Mesenchymal stem cell (in vitro differentiated cells and primary cell): ENCODE measurements around the gene MYO5B.
"Not testable (repeated sequence)": the region's sequence is repeated elsewhere in the genome, so short reads cannot be mapped to it uniquely, and the experiment has no call there.

Experiments used
- DNase-seq: peaks from one replicate; pipeline ENCODE4 v3.0.0-alpha.2; 2013
- H2AFZ ChIP-seq: one replicate; pipeline ENCODE4 v1.6.1; 2013; ENCODE audit warnings: low read depth, mild to moderate bottlenecking, control low read depth, inconsistent platforms, low read length, moderate library complexity
- H2AK5ac ChIP-seq: 2 replicates; pipeline ENCODE4 v1.6.1; 2013; ENCODE audit warnings: low read length, moderate library complexity, mild to moderate bottlenecking, inconsistent platforms; ENCODE audit not compliant: severe bottlenecking
- H2BK120ac ChIP-seq: one replicate; pipeline ENCODE4 v1.6.1; 2013; ENCODE audit warnings: low read depth, mild to moderate bottlenecking, inconsistent platforms, low read length, moderate library complexity
- H2BK12ac ChIP-seq, 2 experiments: one replicate each; pipeline ENCODE4 v1.6.1; 2013; ENCODE audit warnings: inconsistent platforms in 2 of 2, low read length in 2 of 2, mild to moderate bottlenecking in 2 of 2, moderate library complexity in 2 of 2, control low read depth in 1 of 2
- H2BK15ac ChIP-seq: one replicate; pipeline ENCODE4 v1.6.1; 2013; ENCODE audit warnings: mild to moderate bottlenecking, low read depth, inconsistent platforms; ENCODE audit not compliant: poor library complexity, severe bottlenecking
- H2BK5ac ChIP-seq: 2 replicates; pipeline ENCODE4 v1.6.1; 2013; ENCODE audit warnings: low read depth, mild to moderate bottlenecking, low read length, control low read depth, inconsistent platforms; ENCODE audit not compliant: poor library complexity, severe bottlenecking
- H3K14ac ChIP-seq, 2 experiments: one replicate each; pipeline ENCODE4 v1.6.1; 2013; ENCODE audit warnings: inconsistent platforms in 2 of 2, low read length in 2 of 2, control low read depth in 1 of 2, mild to moderate bottlenecking in 1 of 2, moderate library complexity in 1 of 2
- H3K18ac ChIP-seq, 2 experiments: one replicate each; pipeline ENCODE4 v1.6.1; 2013; ENCODE audit warnings: inconsistent platforms in 2 of 2, low read length in 2 of 2, control low read depth in 1 of 2, low read depth in 1 of 2, mild to moderate bottlenecking in 1 of 2
- H3K23ac ChIP-seq, 2 experiments: one replicate each; pipeline ENCODE4 v1.6.1; 2013; ENCODE audit warnings: inconsistent platforms in 2 of 2, low read length in 2 of 2, mild to moderate bottlenecking in 2 of 2, moderate library complexity in 2 of 2, control low read depth in 1 of 2
- H3K27ac ChIP-seq: 2 replicates; pipeline ENCODE4 v1.5.1; 2013; ENCODE audit warnings: mild to moderate bottlenecking, moderate library complexity, low read length, control low read depth, inconsistent platforms; ENCODE audit not compliant: poor library complexity, severe bottlenecking
- H3K27me3 ChIP-seq, 2 experiments: 2 replicates each; pipeline versions ENCODE4 v1.6.1 to v1.7.0; 2013; ENCODE audit warnings: low read length in 2 of 2, mild to moderate bottlenecking in 2 of 2, moderate library complexity in 2 of 2, control low read depth in 1 of 2, inconsistent platforms in 1 of 2; ENCODE audit not compliant: control insufficient read depth in 1 of 2, insufficient read depth in 1 of 2
- H3K36me3 ChIP-seq, 2 experiments: 2 replicates each; pipeline versions ENCODE4 v1.6.1 to v1.7.0; 2013; ENCODE audit warnings: low read length in 2 of 2, control low read depth in 1 of 2, inconsistent platforms in 1 of 2, low read depth in 1 of 2, mild to moderate bottlenecking in 1 of 2; ENCODE audit not compliant: insufficient read depth in 2 of 2, control insufficient read depth in 1 of 2
- H3K4ac ChIP-seq, 2 experiments: one replicate each; pipeline ENCODE4 v1.6.1; 2013; ENCODE audit warnings: inconsistent platforms in 2 of 2, low read length in 2 of 2, mild to moderate bottlenecking in 2 of 2, moderate library complexity in 2 of 2, control low read depth in 1 of 2, low read depth in 1 of 2
- H3K4me1 ChIP-seq: 2 replicates; pipeline ENCODE4 v1.6.1; 2013; ENCODE audit warnings: low read depth, low read length, control low read depth; ENCODE audit not compliant: control insufficient read depth, insufficient read depth
- H3K4me2 ChIP-seq: 2 replicates; pipeline ENCODE4 v1.6.1; 2013; ENCODE audit warnings: low read length, mild to moderate bottlenecking, inconsistent platforms; ENCODE audit not compliant: poor library complexity, severe bottlenecking
- H3K4me3 ChIP-seq, 2 experiments: 2 replicates each; pipeline versions ENCODE4 v1.5.1 to v1.7.0; 2013; ENCODE audit warnings: low read length in 2 of 2, mild to moderate bottlenecking in 2 of 2, control low read depth in 1 of 2, low read depth in 1 of 2; ENCODE audit not compliant: insufficient read depth in 1 of 2
- H3K79me1 ChIP-seq: replicated peaks from 2 replicates; pipeline ENCODE4 v1.6.1; 2013; ENCODE audit warnings: mild to moderate bottlenecking, control low read depth, low read length, inconsistent platforms; ENCODE audit not compliant: poor library complexity, severe bottlenecking
- H3K9ac ChIP-seq: 2 replicates; pipeline ENCODE4 v1.7.0; 2013; ENCODE audit warnings: mild to moderate bottlenecking, low read length, moderate library complexity
- H3K9me3 ChIP-seq: 2 replicates; pipeline ENCODE4 v1.7.0; 2013; ENCODE audit warnings: mild to moderate bottlenecking, low read length; ENCODE audit not compliant: control insufficient read depth
- H4K8ac ChIP-seq: one replicate; pipeline ENCODE4 v1.6.1; 2013; ENCODE audit warnings: inconsistent platforms, mild to moderate bottlenecking, low read length, moderate library complexity
- H4K91ac ChIP-seq: one replicate; pipeline ENCODE4 v1.6.1; 2013; ENCODE audit warnings: mild to moderate bottlenecking, low read length, inconsistent platforms
- WGBS: methylation state at CpG from one replicate; pipeline ENCODE4 v1.1.7; 2013; ENCODE audit warnings: mixed read lengths; 5-methylcytosine and 5-hydroxymethylcytosine counted together

Gene MYO5B

DNA sequence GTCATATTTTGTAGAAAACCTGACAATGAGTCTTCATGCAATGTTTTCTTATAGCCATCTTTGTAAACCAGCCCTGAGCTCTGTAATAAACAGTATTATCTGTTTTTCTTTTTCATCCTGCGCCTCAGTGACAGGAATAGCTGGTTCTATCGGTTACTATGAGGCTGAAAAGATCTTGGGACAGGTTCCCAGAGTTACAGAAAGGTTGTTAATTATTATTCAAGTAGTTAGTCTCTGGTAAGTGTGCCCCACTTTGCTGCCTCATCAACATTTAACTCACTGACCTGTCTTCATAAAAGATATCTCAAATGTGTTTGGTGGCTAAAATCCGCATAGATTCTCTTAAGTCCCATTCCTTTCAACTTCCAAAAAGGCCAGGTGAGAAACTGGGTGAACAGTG lies 400.2 kb downstream of the MYO5B start:
- WGBS: 100% methylated on average over 2 of the region's 3 CpGs
- H3K27ac ChIP-seq: no peak overlapping the region
- no peaks in the 10 kb centered on the region for H3K79me1 ChIP-seq
- no peak overlapping the region for H2BK120ac ChIP-seq
- no peak overlapping the region for H3K9ac ChIP-seq
- H3K4me1 ChIP-seq: peaks cover under 1% of the 10 kb centered on the region
- no peak overlapping the region for H2AK5ac ChIP-seq
- H3K4me2 ChIP-seq: no peak overlapping the region
- H2BK12ac ChIP-seq: no peak overlapping the region
- no peaks in the 10 kb centered on the region for H3K9me3 ChIP-seq
- no peak overlapping the region for H3K14ac ChIP-seq
- no peak overlapping the region for H2BK5ac ChIP-seq
- no peak overlapping the region for H3K4me3 ChIP-seq
- H3K18ac ChIP-seq: no peak overlapping the region
- no peak overlapping the region for H2BK15ac ChIP-seq
- H2AFZ ChIP-seq: no peak overlapping the region
- no peak overlapping the region for H3K4ac ChIP-seq
- H3K27me3 ChIP-seq: no peaks in the 10 kb centered on the region
- H3K36me3 ChIP-seq: peaks cover 0 to 71% of the 10 kb centered on the region in 2 experiments
- DNase-seq: no peak
- no peak overlapping the region for H4K91ac ChIP-seq
- H4K8ac ChIP-seq: no peak overlapping the region
- no peak overlapping the region for H3K23ac ChIP-seq

DNA sequence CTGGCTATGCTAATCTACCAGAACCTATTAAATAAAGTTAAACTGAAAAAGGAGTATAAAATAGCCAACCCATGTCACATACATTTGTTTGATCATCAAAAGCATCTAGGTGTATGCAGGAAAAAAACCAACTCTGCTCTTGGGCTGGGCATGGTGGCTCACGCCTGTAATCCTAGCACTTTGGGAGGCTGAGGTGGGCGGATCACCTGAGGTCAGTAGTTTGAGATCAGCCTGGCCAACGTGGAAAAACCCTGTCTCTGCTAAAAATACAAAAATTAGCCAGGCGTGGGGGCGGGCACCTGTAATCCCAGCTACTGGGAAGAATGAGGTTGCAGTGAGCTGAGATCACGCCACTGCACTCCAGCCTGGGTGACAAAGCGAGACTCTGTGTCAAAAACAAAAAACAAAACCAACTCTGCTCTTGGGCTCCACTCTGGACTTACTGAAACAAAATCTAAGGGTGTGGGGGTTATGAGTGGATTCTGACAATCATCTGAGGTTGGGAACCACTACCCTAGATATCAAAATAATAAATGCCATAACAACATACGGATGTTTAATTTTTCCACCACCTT lies 405.3 kb downstream of the MYO5B start:
- H2BK12ac ChIP-seq, H3K18ac ChIP-seq, H2BK120ac ChIP-seq, H3K23ac ChIP-seq, H3K9me3 ChIP-seq, H4K8ac ChIP-seq, H2AFZ ChIP-seq, H3K4me1 ChIP-seq, H3K4ac ChIP-seq, H3K27ac ChIP-seq, H2AK5ac ChIP-seq, H2BK15ac ChIP-seq, H3K14ac ChIP-seq, H3K79me1 ChIP-seq, H3K4me3 ChIP-seq, H2BK5ac ChIP-seq, H3K9ac ChIP-seq, H4K91ac ChIP-seq, DNase-seq, H3K27me3 ChIP-seq, H3K4me2 ChIP-seq: not testable (repeated sequence)
- peaks cover 0 to 85% of the 10 kb centered on the region in 2 experiments for H3K36me3 ChIP-seq
- WGBS: 92% methylated on average over 4 of the region's 8 CpGs

DNA sequence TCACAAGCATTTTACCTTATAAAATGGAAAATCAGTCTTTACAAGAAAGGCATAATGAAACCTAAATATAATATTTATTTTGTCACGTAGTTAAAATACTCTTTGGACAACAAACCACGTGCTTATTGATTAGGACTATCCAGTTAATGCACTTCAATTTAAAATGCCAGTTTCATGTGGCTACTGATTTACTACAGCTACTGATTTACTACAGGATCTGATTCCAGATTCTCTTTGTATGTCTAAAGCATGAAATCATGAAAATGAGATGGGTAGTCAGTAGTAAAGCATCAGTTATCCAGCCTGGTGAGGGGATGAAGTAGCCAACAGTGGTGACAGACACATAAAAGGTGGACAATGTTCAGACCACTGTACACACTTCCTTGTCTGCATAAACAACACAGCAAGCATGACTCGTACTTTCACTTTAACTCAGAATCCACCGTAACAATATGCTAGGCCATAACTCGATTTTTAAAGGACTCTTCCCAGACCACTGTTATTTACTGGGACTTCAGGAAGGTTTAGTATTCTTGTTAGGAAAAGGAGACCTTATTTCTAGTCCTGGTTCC lies 406.5 kb downstream of the MYO5B start:
- peak overlapping the region in 1 of 2 experiments; percentile 48 for H3K4me3 ChIP-seq
- H3K14ac ChIP-seq: no peak overlapping the region
- no peak overlapping the region for H3K23ac ChIP-seq
- peak overlapping the region; percentile 66 for H3K9ac ChIP-seq
- H3K27me3 ChIP-seq: no peaks in the 10 kb centered on the region
- peak; percentile 57 for DNase-seq
- no peak overlapping the region for H2BK120ac ChIP-seq
- H3K4me1 ChIP-seq: peaks cover 5% of the 10 kb centered on the region
- no peak overlapping the region for H2BK5ac ChIP-seq
- 83% methylated on average over 3 of the region's 5 CpGs for WGBS
- H2BK15ac ChIP-seq: no peak overlapping the region
- no peak overlapping the region for H4K8ac ChIP-seq
- no peak overlapping the region for H3K18ac ChIP-seq
- no peak overlapping the region for H2AFZ ChIP-seq
- no peaks in the 10 kb centered on the region for H3K9me3 ChIP-seq
- H2BK12ac ChIP-seq: no peak overlapping the region
- H4K91ac ChIP-seq: no peak overlapping the region
- peaks cover 0 to 80% of the 10 kb centered on the region in 2 experiments for H3K36me3 ChIP-seq
- H2AK5ac ChIP-seq: no peak overlapping the region
- no peaks in the 10 kb centered on the region for H3K79me1 ChIP-seq
- no peak overlapping the region for H3K4me2 ChIP-seq
- peak overlapping the region; percentile 22 for H3K27ac ChIP-seq
- H3K4ac ChIP-seq: no peak overlapping the region

DNA sequence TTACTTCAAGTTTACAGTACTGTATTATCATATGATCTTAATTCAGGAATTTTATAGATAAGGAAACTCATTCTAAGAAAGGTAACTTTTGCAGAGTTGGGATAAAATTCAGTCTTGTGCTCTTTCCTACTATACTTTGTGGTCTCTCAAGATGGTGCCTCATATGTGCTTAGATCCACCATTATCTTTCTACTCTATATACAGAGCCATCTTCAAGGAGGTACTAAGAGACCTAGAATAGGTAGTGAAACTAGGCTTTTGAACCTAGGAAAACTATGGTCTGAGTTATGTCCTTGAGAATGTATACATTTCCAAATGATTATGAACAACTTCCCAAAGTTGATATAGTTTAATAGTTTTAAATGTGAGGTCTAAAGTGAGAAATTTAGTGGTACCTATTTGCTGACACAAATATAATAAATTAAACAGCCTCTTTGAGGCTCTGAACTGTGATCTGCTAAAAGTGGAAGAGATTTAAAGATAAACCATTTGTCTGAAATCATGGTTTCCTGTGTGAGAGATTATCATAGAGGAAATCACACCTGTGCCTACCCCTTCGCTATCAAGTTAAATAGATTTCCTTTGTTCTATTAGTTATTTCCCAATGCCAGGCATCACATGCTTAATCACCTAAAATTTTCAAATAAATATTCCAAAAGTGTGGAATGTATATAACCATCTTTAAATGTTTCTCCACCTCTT lies 408.8 kb downstream of the MYO5B start:
- H4K8ac ChIP-seq: no peak overlapping the region
- no peak overlapping the region for H2BK120ac ChIP-seq
- no peak overlapping the region for H3K9ac ChIP-seq
- 100% methylated on average over 1 of the region's 1 CpG for WGBS
- no peaks in the 10 kb centered on the region for H3K79me1 ChIP-seq
- H3K9me3 ChIP-seq: no peaks in the 10 kb centered on the region
- no peaks in the 10 kb centered on the region for H3K27me3 ChIP-seq
- H3K4me1 ChIP-seq: peaks cover 5% of the 10 kb centered on the region
- H2AK5ac ChIP-seq: no peak overlapping the region
- H3K18ac ChIP-seq: no peak overlapping the region
- H3K23ac ChIP-seq: no peak overlapping the region
- H3K36me3 ChIP-seq: peaks cover under 1 to 78% of the 10 kb centered on the region in 2 experiments
- DNase-seq: no peak
- H3K4me3 ChIP-seq: no peak overlapping the region
- no peak overlapping the region for H2BK12ac ChIP-seq
- H2AFZ ChIP-seq: no peak overlapping the region
- no peak overlapping the region for H3K14ac ChIP-seq
- no peak overlapping the region for H3K27ac ChIP-seq
- no peak overlapping the region for H3K4me2 ChIP-seq
- no peak overlapping the region for H4K91ac ChIP-seq
- no peak overlapping the region for H2BK5ac ChIP-seq
- no peak overlapping the region for H3K4ac ChIP-seq
- no peak overlapping the region for H2BK15ac ChIP-seq
